Hypothalamus (tissue), 51 donors: Measurements from ENCODE around the gene AP5M1.
"Not testable (repeated sequence)": the region's sequence is repeated elsewhere in the genome, so short reads cannot be mapped to it uniquely, and the experiment has no call there.

Source experiments
- DNase-seq, 51 donors: peaks; one replicate each; lab custom pipeline; 2025; lab: John Stamatoyannopoulos, UW

The AP5M1 gene

GRCh38 chr14:57268161-57269069 is at the start of gene AP5M1, which contains the start of gene EXOC5:
Gene AP5M1 (plus strand): TSS chr14:57268971. CDS start chr14:57269315, 344 bp downstream.
Gene EXOC5 (minus strand): TSS chr14:57268905. CDS start chr14:57268648, 257 bp downstream.
- DNase-seq: peak; percentile 29 to 94 (median 85)

DNA sequence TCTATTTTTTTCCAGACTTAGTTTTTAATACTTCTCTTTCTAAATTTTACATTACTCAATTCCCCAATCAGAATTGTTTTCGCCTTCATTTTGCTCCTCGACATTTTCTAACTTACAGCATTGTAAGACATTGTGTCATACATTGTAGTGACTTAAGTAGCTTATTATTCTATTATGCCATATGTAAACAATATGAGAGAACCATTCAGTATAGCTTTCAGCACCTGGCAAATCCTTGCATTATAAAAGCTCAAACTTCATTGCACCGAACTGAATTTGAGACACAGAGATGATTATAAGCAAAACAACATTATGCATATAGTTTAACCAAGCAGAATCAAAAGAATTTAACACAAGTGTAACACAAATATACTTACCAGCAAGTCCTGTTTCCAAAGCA is 46.8 kb upstream of the AP5M1 start:
- no peak for DNase-seq

DNA sequence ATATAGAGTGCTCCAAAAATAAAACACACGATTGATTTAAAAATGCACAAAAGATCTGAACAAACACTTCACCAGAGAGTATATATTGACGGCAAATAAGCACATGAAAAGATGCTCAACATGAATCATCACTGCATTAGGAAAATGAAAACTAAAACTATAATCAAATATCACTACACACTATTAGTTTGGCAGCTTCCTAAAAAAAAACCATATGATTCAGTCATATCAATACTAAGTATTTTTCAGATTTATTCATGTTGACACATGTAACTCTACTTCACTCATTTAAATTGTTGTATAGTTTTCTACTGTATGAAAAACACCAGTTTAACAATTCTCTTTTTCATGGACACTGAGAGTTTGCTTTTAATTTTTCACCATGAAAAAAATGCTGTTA is 41.7 kb upstream of the AP5M1 start:
- DNase-seq: no peak

- DNase-seq: not testable (repeated sequence)
These were observed 40.5 kb upstream of the AP5M1 start for GRCh38 chr14:57228320-57228719.

DNA sequence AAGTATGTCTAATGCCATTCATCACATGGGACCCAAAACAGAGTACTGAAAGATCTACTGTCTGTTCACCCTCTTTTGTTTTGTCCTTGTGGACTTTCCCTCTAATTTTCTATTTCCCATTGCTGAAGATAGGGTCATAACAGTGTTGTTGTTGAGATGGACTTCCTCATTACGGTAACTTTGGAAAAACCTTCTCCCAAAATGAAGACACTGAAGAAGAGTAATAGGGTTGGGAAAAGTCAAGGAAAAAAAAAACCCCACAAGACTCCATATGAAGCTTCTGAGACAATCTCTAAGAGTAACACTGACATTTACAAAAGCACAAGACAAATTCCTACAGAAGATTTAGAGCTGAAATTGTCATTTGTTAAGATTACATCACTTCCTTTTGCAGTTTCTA is 36.8 kb upstream of the AP5M1 start:
- no peak for DNase-seq

DNA sequence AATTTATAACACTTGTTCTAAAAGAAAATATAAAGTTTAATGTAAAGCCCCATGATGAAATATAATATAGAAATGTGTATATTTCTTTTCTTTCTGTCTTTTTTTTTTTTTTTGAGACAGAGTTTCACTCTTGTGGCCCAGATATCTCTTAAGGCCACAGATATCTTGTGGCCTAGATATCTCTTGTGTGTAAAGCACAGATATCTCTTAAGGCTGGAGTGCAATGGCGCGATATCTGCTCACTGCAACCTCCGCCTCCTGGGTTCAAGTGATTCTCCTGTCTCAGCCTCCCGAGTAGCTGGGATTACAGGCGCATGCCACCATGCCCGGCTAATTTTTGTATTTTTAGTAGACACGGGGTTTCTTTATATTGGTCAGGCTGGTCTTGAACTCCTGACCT is 28.7 kb upstream of the AP5M1 start:
- DNase-seq: not testable (repeated sequence)

GRCh38 chr14:57243320-57243719 is 25.5 kb upstream of the AP5M1 start:
- DNase-seq: no peak

GRCh38 chr14:57244106-57244505 is 24.7 kb upstream of the AP5M1 start:
- no peak for DNase-seq

DNA sequence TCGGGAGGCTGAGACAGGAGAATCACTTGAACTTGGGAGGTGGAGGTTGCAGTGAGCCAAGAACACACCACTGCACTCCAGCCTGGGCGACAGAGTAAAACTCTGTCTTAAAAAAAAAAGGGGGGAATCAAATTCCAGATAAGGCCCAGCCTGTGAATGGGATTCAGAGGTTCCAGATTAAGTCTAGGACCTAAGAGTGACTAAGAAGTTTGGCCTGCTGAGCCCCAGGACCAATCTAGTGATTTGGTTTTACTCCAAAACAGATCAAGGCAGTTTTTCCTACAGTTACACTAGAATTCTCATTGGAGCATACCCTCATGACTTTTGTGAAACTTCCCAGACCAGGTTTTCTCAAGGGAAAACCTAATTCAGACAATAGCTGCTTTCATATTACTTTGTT is 22.8 kb upstream of the AP5M1 start:
- DNase-seq: no peak

- DNase-seq: no peak
These were observed 21.7 kb upstream of the AP5M1 start for GRCh38 chr14:57246933-57247657.

DNA sequence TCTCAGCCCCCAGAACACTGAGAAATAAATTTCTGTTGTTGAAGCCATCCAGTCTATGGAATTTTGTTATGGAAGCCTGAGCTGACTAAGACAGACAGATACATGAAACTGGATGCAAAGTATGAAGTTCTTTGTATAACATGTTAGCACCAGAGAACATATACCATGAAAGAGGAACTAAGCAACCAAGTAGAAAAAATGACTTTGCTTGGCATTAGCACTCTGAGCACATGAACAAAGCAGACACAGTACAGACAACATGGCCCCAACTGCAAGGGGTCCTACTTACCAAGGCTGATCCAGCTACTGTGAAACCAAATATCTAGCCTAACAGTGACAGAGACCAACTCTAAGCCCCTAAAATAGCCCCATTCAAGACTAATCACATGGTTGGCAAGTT is 13.9 kb upstream of the AP5M1 start:
- no peak for DNase-seq

GRCh38 chr14:57258221-57258620 is 10.6 kb upstream of the AP5M1 start:
- not testable (repeated sequence) for DNase-seq

DNA sequence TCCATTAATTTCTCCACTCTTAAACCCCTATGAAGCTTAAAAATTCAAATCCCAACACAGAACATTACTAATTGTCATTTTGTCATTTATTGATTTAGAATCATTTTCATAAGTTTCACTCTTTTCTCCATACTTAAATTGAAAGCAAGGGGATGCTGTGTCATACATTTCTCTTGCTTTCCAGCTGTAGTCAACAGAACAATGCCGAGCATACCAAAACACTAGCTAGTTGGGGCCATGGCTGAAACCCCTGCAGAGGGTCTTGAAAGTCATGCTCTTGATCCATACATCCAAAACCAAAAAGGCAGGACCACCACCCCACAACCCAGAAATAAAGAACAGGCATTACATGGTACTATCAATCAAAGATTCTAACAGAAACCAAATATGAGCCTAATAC is 9.1 kb upstream of the AP5M1 start:
- DNase-seq: no peak

DNA sequence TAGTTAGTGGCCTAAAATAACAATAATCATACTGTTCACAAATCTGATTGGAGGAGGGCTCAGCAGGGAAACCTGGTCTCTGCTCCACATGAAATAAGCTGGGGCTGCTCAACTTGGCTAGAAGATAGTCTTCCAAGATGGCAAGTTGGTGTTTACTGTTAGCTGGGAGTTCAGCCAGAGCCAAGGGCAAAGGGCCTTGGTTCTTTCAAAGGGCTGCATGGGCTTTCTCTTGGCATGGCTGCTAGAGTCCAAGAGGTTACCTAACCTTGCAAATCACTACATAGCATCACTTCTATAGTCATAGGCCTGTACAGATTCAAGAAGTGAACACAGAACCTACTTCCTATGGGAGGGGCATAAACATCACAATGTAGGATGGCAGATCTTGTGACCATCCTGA is 7.2 kb upstream of the AP5M1 start:
- no peak for DNase-seq

DNA sequence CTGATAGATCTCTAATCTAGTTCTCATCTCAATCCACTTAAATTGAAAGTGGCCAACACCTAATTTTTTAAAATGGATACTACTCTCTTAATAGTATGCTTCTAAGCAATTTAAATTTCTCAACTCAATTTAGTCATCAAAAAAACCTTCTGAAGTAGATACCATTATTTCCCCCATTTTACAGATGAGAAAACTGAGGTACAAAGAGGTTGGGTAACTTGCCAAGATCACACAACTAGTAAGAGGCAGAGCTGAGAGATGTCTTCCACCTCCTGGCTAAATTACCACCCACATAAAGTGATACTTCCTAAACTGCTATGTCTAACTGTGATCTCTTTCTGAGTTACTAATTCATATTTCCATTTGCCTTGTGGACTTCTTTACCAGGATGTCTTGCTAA is 6.7 kb upstream of the AP5M1 start:
- no peak for DNase-seq

GRCh38 chr14:57266065-57266464 is 2.7 kb upstream of the AP5M1 start:
- DNase-seq: no peak

- no peak for DNase-seq
These were observed 4.5 kb downstream of the AP5M1 start for GRCh38 chr14:57273236-57273635.

GRCh38 chr14:57274551-57274950 is 5.8 kb downstream of the AP5M1 start:
- no peak for DNase-seq

DNA sequence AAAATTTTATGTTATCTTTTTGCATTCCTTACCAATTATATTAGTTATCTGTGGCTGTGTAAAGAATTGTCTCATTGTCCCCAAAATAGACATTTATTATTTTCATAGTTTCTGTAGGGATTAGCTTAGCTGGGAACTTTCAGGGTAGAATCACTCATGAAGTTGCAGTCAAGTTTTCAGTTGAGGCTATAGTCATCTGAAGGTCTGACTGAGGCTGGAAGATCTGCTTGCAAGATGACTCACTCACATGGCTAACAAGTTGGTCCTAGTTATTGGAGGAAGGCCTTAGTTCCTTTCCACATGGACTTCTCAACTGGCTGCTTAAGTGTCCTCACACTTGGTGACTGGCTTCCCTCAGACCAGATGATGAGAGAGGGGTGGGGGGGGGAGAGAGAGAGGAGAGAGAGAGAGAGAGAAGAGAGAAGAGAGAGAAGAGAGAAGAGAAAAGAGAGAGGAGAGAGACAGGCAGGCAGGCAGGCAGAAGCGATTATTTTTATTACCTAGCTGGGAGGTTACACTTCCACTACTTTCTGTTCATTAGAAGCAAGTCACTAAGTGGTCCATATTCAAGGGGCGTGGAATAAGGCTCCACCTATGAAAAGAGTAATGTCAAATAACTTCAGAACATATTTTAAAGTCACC is 6.4 kb downstream of the AP5M1 start:
- no peak for DNase-seq

DNA sequence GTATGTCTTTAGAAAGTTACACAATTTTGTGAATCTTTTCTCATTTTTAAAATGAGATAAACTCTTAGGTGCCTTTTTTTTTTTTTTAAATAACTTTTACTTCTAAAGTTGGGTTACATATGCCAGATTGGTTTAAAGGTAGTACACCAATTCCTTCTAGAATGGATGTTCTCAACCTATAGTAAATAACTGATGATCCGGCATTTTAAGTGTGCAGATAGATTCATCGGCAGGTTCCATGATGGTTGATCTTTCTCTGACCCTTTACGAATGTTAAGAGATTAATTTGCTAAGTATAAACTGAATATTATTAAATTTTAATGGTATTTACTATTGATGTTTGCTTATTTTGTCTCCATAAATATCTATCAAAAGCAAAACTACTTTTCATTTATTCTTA is 8.3 kb downstream of the AP5M1 start:
- DNase-seq: no peak

GRCh38 chr14:57287745-57288144 is 19.0 kb downstream of the AP5M1 start:
- no peak for DNase-seq
